Neural cell (in vitro differentiated cells): Measurements from ENCODE around the gene ATXN3. TPM values are rescaled to one million over a fixed set of nuclear protein-coding genes. Genes with fewer than 3 reads are reported as not detected.

ENCODE experiments used
- H2AFZ ChIP-seq: fragments of 200-600, 300-800 bp; sonication (generic), shearing (Covaris generic); 2 replicates; pipeline ENCODE4 v1.6.0; 2014; ENCODE audit warnings: low read depth, mild to moderate bottlenecking, antibody characterized with exemption, low read length, moderate library complexity
- H3F3A ChIP-seq: fragments of 200-600 bp; shearing (Covaris generic); 2 replicates; pipeline ENCODE4 v1.6.1; 2016; ENCODE audit warnings: mild to moderate bottlenecking, moderate library complexity, mixed read lengths, antibody characterized with exemption, low read length; ENCODE audit not compliant: insufficient read depth, poor library complexity, severe bottlenecking
- H3K27ac ChIP-seq: fragments of 200-600, 300-800 bp; sonication (generic), shearing (Covaris generic); 2 replicates; pipeline ENCODE4 v1.5.1; 2014; ENCODE audit warnings: mild to moderate bottlenecking, low read length, moderate library complexity
- H3K27me3 ChIP-seq: fragments of 300-800, 200-600 bp; sonication (generic), shearing (Covaris generic); 2 replicates; pipeline ENCODE4 v1.6.0; 2014; ENCODE audit warnings: mild to moderate bottlenecking, low read depth, low read length, moderate library complexity; ENCODE audit not compliant: insufficient read depth
- H3K36me3 ChIP-seq: fragments of 300-800, 200-600 bp; sonication (generic), shearing (Covaris generic); 2 replicates; pipeline ENCODE4 v1.5.1; 2014; ENCODE audit warnings: mild to moderate bottlenecking, antibody characterized with exemption, low read length, moderate library complexity; ENCODE audit not compliant: insufficient read depth
- H3K4me2 ChIP-seq: fragments of 300-800, 200-600 bp; sonication (generic), shearing (Covaris generic); 2 replicates; pipeline ENCODE4 v1.6.0; 2014; ENCODE audit warnings: mild to moderate bottlenecking, low read length
- H3K4me3 ChIP-seq: fragments of 300-800, 200-600 bp; sonication (generic), shearing (Covaris generic); 2 replicates; pipeline ENCODE4 v1.5.1; 2014; ENCODE audit warnings: mild to moderate bottlenecking, low read length, moderate library complexity
- H3K79me2 ChIP-seq: fragments of 200-600 bp; shearing (Covaris generic); replicated peaks from 2 replicates; pipeline ENCODE4 v1.6.0; 2014; ENCODE audit warnings: mild to moderate bottlenecking, low read length, moderate library complexity; ENCODE audit not compliant: insufficient read depth
- H3K9ac ChIP-seq: fragments of 300-800, 200-600 bp; sonication (generic), shearing (Covaris generic); 2 replicates; pipeline ENCODE4 v1.6.1; 2016; ENCODE audit warnings: mild to moderate bottlenecking, low read length, mixed read lengths
- H3K9me2 ChIP-seq: fragments of 200-600 bp; shearing (Covaris generic); 2 replicates; pipeline ENCODE4 v1.6.1; 2016; ENCODE audit warnings: mild to moderate bottlenecking, low read length, mixed read lengths; ENCODE audit not compliant: insufficient read depth
- H3K9me3 ChIP-seq: fragments of 200-600, 300-800 bp; sonication (generic), shearing (Covaris generic); 2 replicates; pipeline ENCODE4 v1.6.1; 2016; ENCODE audit warnings: mild to moderate bottlenecking, mixed run types, low read length, moderate library complexity, mixed read lengths
- H4K20me1 ChIP-seq: fragments of 200-600 bp; shearing (Covaris generic); 2 replicates; pipeline ENCODE4 v1.6.1; 2016; ENCODE audit warnings: mild to moderate bottlenecking, mixed run types; ENCODE audit not compliant: insufficient read depth
- EP300 ChIP-seq: fragments of 450-650 bp; conservative IDR thresholded peaks from 2 replicates; pipeline ENCODE4 v1.6.1; 2014; ENCODE audit warnings: antibody characterized with exemption, mild to moderate bottlenecking, moderate library complexity; ENCODE audit not compliant: poor library complexity, severe bottlenecking
- EZH2 ChIP-seq: fragments of 200-600, 300-800 bp; shearing (Covaris generic), sonication (generic); IDR thresholded peaks from 2 replicates; pipeline ENCODE4 v1.6.1; 2014; ENCODE audit warnings: antibody characterized with exemption, low read length, borderline replicate concordance, mild to moderate bottlenecking; ENCODE audit not compliant: insufficient read depth, poor library complexity, severe bottlenecking
- MXI1 ChIP-seq: fragments of 450-650 bp; conservative IDR thresholded peaks from 2 replicates; pipeline ENCODE4 v1.6.1; 2014; ENCODE audit warnings: antibody characterized with exemption, mild to moderate bottlenecking; ENCODE audit not compliant: poor library complexity, severe bottlenecking
- POLR2AphosphoS5 ChIP-seq: IDR thresholded peaks from 2 replicates; pipeline ENCODE4 v1.6.1; 2012
- RAD21 ChIP-seq: fragments of 450-650 bp; conservative IDR thresholded peaks from 2 replicates; pipeline ENCODE4 v1.6.1; 2014; ENCODE audit warnings: antibody characterized with exemption, mild to moderate bottlenecking, moderate library complexity
- SMC3 ChIP-seq: fragments of 450-650 bp; conservative IDR thresholded peaks from 2 replicates; pipeline ENCODE4 v1.6.1; 2014; ENCODE audit warnings: antibody characterized with exemption, mild to moderate bottlenecking, moderate library complexity; ENCODE audit not compliant: poor library complexity
- TAF1 ChIP-seq: IDR thresholded peaks from 2 replicates; pipeline ENCODE4 v1.6.1; 2012; ENCODE audit warnings: low read depth
- polyA plus RNA-seq: library from polyadenylated mRNA; depleted of rRNA; stranded (reverse); fragments of >200 nt; gene quantifications from 2 replicates; pipeline ENCODE4 v1.2.3, GENCODE V29; 2014
- TF ChIP-seq, protein P1 (sequence below): IDR thresholded peaks from 2 replicates; pipeline ENCODE4 v1.6.1; 2012; ENCODE audit warnings: borderline replicate concordance
- TF ChIP-seq, protein P2 (sequence below): fragments of 450-650 bp; IDR thresholded peaks from 2 replicates; pipeline ENCODE4 v1.5.1; 2014; ENCODE audit warnings: antibody characterized with exemption, mild to moderate bottlenecking, moderate library complexity; ENCODE audit not compliant: poor library complexity, severe bottlenecking

Gene ATXN3
- polyA plus RNA-seq, 1 donor from 2014 or later = 16.7 TPM

DNA sequence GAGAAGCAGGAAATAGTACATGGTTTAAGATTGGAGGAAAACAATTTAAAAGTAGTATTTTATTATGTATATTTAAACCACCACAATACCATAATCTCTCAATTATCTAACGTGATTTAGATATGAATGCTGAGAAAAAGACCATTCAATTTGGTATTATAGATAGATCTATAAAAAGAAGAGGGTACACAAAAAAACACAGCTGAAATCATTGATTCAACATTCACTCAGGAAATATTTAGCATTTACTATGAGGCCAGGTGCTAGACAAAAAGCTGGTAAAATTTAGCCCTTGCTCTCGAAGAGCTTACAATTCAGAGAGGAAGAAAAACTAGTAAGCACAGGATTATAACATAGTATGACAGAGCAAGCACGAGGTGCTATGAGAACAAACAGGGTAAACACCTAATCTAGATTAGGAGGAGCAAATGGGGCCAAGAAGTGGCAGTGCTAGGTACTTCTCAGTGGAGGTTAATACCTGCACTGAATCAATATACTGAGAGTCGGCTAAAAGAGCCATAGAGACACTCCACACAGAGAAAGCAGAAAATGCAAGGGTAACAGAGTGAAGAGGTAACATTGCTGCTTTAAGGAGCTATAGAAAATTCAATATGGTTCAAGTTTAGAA, 94.1 kb downstream of the ATXN3 start:
- Histone ChIP-seq H3K9ac (no peak overlapping the region), H3K27me3 (no peaks in the 10 kb centered on the region), H3K4me3 (no peak overlapping the region), H3K79me2 (no peaks in the 10 kb centered on the region), H2AFZ (no peak overlapping the region), H3K36me3 (no peaks in the 10 kb centered on the region), H3F3A (no peaks in the 10 kb centered on the region), H3K27ac (no peak overlapping the region), H3K9me3 (no peaks in the 10 kb centered on the region), H4K20me1 (no peaks in the 10 kb centered on the region), H3K4me2 (no peak overlapping the region), H3K9me2 (no peaks in the 10 kb centered on the region)
- TF ChIP-seq MXI1 = no peak
- TF ChIP-seq, protein P1, sequence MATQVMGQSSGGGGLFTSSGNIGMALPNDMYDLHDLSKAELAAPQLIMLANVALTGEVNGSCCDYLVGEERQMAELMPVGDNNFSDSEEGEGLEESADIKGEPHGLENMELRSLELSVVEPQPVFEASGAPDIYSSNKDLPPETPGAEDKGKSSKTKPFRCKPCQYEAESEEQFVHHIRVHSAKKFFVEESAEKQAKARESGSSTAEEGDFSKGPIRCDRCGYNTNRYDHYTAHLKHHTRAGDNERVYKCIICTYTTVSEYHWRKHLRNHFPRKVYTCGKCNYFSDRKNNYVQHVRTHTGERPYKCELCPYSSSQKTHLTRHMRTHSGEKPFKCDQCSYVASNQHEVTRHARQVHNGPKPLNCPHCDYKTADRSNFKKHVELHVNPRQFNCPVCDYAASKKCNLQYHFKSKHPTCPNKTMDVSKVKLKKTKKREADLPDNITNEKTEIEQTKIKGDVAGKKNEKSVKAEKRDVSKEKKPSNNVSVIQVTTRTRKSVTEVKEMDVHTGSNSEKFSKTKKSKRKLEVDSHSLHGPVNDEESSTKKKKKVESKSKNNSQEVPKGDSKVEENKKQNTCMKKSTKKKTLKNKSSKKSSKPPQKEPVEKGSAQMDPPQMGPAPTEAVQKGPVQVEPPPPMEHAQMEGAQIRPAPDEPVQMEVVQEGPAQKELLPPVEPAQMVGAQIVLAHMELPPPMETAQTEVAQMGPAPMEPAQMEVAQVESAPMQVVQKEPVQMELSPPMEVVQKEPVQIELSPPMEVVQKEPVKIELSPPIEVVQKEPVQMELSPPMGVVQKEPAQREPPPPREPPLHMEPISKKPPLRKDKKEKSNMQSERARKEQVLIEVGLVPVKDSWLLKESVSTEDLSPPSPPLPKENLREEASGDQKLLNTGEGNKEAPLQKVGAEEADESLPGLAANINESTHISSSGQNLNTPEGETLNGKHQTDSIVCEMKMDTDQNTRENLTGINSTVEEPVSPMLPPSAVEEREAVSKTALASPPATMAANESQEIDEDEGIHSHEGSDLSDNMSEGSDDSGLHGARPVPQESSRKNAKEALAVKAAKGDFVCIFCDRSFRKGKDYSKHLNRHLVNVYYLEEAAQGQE = no peak
- TF ChIP-seq POLR2AphosphoS5 = no peak
- TF ChIP-seq EP300 = no peak
- no peak for TF ChIP-seq SMC3
- TF ChIP-seq TAF1 = no peak

DNA sequence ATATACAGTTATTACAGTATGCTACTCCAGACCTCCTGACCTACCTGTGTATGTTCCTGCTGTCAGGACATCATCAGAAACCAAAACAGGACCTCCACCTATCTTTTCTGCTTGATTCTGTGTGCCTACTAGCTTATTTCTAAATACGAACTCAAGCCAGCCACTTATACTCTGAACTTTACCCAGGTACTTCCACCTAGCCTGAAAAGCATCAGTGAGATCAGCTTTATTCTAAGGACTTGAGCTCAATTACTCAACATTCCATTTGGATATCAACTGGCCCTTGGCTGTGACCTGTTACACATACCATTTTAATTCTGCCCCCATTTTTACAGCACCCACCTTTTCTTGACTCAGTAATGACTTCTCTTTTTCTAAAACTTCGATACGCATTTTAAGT, 95.7 kb downstream of the ATXN3 start:
- H3K36me3 ChIP-seq = no peaks in the 10 kb centered on the region
- no peaks in the 10 kb centered on the region for H3F3A ChIP-seq
- TF ChIP-seq EZH2 (no peak), EP300 (no peak), TAF1 (no peak), SMC3 (no peak), MXI1 (no peak), POLR2AphosphoS5 (no peak), RAD21 (no peak)
- TF ChIP-seq, protein P1 = no peak
- TF ChIP-seq, protein P2, sequence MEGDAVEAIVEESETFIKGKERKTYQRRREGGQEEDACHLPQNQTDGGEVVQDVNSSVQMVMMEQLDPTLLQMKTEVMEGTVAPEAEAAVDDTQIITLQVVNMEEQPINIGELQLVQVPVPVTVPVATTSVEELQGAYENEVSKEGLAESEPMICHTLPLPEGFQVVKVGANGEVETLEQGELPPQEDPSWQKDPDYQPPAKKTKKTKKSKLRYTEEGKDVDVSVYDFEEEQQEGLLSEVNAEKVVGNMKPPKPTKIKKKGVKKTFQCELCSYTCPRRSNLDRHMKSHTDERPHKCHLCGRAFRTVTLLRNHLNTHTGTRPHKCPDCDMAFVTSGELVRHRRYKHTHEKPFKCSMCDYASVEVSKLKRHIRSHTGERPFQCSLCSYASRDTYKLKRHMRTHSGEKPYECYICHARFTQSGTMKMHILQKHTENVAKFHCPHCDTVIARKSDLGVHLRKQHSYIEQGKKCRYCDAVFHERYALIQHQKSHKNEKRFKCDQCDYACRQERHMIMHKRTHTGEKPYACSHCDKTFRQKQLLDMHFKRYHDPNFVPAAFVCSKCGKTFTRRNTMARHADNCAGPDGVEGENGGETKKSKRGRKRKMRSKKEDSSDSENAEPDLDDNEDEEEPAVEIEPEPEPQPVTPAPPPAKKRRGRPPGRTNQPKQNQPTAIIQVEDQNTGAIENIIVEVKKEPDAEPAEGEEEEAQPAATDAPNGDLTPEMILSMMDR = no peak
- no peak overlapping the region for H3K4me2 ChIP-seq
- H3K9me3 ChIP-seq = no peaks in the 10 kb centered on the region
- no peaks in the 10 kb centered on the region for H3K27me3 ChIP-seq
- H3K4me3 ChIP-seq = no peak overlapping the region
- H4K20me1 ChIP-seq = no peaks in the 10 kb centered on the region
- H3K27ac ChIP-seq = no peak overlapping the region
- H3K79me2 ChIP-seq = no peaks in the 10 kb centered on the region
- no peak overlapping the region for H3K9ac ChIP-seq
- H3K9me2 ChIP-seq = no peaks in the 10 kb centered on the region
- H2AFZ ChIP-seq = no peak overlapping the region
